Measurements from ENCODE around the gene HLF.

HLF gene

GRCh38 chr17:55295411-55296170 lies 30.8 kb downstream of the HLF start:
- peak; percentile 74 to 82 for DNase-seq

GRCh38 chr17:55296171-55296695 lies 31.5 kb downstream of the HLF start:
- DNase-seq, result no peak

GRCh38 chr17:55296699-55297098 lies 31.9 kb downstream of the HLF start:
- no peak for DNase-seq

DNA sequence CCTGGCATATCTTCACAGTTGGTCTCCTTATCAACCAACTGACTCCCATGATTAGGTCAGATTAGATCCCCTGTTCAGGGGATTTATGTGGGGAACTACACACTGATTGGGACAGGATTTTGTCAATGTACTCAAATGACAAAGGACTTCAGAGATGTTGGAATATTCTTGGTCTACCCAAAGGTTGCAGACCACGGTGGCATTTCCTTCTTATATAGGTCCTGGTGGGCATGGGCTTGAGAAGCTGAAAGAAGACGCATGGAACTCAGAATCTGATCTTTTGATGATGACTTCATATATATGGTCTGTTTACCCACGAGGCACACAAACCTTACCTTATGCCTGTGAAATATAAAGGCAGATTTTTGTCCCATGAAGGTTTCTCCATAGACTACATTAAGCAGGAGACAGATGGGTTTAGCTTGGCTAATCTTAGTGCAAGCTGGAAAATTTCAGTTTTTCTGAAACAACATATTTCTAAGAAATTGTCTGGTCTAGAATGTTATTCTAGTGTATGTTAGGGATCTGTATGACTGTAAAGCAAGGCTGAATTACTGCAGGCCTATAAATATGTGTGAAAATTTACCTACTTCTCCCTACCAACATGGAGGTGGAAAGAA lies 33.5 kb downstream of the HLF start:
- no peak for DNase-seq

- no peak for DNase-seq
Measured at GRCh38 chr17:55299162-55299838, 34.5 kb downstream of the HLF start.

DNA sequence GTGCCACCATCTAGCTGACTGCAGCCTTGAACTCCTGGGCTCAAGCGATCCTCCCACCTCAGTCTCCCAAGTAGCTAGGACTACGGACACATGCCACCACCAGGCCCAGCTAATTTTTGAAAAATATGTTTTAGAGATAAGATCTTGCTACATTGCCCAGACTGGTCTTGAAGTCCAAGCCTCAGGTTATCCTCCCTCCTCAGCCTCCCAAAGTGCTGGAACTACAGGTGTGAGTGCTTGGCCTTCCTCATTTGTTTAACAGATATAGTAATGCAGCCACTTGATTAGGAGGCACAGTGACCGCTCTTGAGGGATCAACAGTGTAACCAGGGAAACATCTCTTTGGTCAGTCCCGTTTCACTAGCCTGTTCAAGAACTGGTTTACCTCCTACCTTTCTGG lies 35.1 kb downstream of the HLF start:
- no peak for DNase-seq

DNA sequence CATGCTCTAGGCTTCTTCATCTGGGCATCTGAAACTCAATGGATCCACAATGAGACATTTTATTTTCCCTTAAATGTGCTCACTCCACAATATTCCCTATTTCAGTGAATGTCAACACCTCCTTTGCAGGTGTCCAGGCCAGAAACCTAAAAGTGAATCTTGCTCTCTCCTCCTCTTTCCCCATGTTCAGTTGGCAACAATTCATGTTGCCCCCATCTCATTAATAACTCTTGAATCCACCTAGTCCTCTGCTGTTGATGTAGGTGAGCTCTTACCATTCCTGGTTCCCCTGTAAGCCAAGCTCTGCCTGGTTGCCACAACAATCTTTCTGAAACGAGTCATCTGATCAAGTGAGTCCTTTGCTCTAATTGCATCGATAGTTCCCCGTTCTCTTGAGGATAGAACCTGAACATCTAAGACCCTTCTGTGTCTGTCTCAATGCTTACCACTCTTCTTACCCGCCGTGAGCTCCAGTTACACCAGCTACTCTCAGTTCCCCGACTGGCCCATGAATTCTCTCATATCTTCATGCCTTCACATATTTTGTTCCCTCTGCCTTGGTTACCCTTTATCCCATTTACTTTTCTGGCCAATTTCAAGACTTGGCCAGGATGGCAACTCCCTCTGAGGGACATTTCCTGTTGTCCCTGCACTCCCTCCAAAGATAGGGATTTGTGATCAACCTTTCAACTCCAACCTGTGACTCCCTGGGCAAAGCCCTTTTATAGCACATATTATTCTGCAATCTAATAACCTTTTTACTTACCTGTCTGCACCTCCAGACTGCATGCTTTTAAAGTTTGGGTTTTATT lies 35.9 kb downstream of the HLF start:
- no peak for DNase-seq

DNA sequence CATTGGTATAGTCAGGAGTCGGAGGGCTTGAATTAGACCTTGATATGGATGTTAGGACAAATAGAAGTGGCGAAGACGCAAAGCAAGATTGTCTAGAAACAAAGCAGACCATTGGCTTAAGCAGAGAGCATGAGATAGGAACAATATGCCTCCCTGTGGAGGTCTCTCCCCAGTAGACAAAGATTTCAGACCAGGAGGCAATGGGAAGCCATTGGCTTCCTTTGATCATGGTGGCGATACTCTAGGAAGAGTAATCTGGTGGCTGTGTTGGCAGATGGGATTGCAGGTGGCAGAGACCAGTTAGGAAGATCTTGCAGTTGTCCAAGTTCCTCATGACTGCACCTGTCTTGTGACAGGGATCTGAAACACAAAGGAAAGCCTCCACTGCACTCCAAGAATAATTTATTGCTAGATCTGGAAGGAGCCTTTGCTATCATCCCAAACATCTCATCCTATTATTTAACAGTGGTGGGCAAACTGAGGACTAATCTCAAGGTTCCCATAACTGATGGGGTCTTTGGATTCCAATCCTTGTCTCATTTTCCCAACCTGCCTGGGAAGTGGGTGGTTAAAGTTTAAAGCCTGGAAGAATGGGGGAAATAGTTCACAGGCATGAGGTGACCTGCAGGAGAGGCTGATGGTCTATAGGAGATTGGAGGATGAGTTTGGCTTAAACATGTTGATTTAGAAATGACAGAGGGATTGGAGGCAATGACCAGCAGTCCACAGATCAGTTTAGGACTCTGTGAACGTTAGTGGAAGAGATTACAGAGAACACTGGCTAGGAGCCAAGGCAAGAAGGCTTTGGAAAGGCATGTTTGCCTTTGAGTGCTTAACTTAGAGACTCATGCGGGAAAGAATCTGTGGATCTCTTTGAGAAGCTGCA lies 37.0 kb downstream of the HLF start:
- DNase-seq, result no peak

DNA sequence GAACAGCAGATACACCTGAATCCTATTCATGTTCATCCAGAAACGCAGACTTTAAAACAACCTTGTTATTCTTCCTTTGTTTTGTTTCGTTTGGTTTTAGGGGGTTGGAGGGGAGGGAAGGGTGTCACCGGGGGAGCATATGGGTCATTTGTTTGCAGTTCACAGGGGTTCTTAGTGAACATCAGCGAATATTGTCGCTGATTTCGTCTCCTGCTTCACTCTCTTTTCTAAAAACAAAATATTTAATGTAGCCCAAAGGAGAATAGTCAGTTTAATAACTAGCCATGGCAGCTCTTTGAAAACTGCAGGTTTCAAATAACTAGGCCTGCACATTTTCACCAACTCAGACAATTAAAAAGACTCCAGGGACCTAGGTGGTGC lies 37.6 kb downstream of the HLF start:
- DNase-seq, result no peak

GRCh38 chr17:55303008-55303493 lies 38.3 kb downstream of the HLF start:
- DNase-seq, result peak in 1 of 2 experiments; percentile 4

DNA sequence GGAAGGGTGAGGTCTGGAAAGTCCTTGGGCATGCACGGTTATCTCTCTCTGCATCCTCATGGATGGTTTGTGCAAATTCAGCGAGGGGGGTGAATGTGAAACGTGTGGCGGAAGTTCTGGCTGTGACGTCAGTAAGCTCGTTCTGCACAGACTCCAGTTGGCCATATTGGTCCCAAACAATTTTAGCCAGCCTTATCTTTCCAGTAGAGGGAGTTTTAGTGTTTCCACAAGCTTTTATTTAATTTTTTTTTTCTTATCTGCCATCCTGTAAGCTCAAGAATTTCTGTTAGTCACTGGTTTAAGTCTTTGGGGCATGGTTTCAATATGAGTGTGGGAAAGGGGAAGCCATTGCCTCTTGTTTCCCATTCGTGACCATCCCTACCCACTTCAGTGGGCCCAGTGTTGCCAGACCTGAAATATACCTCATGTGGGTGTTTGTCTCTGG lies 39.0 kb downstream of the HLF start:
- no peak for DNase-seq

DNA sequence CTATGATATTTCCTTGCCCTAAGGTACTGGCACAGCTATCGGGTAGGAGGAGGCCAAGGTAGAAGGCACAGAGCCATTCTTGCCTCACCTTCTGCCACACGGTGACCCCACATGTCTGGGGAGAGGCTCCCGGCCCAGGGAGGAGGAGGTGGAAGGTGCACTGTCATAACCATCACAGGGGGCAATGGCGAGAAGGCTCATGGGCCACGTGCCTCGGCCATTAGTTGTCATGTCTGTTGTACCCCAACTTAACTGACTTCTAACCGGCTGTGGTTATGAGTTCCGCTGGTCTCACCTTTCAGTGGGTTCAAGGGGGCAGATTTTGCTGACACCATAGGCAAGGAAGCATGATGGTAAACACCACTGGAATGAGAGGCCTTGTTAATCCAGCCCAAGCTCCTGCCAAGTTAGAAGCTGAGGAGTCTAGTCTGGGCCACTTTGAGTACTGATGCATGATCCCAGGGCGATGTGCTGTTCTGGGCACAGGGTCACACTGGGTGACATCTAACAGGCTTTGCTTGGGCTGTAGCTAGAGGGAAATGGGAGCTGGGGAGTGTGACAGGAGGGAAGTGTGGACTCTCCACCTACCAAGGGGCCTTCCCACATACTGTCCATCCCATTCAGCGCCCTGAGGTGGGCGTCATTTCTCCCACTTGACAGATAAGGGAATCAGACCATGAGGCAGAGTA lies 39.6 kb downstream of the HLF start:
- no peak for DNase-seq

- no peak for DNase-seq
Measured at GRCh38 chr17:55305321-55306087, 40.7 kb downstream of the HLF start.

GRCh38 chr17:55307879-55308278 lies 43.1 kb downstream of the HLF start:
- no peak for DNase-seq

DNA sequence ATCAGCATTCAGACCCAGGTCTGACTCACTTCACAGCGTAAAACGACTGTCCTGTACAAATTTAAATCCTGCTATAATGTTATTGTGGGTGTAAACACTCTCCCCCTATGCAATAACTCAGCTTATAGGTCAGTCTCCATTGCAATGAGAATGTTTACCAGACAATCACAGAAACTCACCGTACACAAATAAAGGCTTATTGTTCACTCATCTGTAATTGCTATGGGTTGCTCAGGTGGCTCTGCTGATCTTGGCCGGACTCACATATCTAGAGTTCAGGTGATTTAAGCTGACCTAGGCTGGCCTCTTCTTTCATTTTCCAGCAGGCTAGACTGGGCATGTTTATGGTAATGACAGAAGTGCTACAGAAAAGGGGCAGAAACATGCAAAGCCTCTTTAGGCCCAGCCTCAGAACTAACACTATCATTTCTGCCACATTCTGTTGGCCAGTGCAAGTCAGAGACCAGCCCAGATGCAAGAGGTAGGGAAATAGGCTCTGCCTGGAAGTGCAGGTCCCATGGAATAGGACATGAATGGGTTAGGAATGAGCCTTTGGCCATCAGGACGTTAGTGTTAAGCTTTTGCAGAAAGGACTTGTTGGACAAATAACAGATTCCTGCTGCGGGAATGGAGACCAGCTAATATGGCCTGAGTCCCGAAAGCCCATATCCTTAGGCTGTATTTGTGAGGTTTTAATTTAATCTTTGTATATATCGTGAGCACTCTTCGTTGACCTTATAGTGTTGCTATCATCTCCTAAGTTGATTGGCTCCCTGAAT lies 44.0 kb downstream of the HLF start:
- no peak for DNase-seq

DNA sequence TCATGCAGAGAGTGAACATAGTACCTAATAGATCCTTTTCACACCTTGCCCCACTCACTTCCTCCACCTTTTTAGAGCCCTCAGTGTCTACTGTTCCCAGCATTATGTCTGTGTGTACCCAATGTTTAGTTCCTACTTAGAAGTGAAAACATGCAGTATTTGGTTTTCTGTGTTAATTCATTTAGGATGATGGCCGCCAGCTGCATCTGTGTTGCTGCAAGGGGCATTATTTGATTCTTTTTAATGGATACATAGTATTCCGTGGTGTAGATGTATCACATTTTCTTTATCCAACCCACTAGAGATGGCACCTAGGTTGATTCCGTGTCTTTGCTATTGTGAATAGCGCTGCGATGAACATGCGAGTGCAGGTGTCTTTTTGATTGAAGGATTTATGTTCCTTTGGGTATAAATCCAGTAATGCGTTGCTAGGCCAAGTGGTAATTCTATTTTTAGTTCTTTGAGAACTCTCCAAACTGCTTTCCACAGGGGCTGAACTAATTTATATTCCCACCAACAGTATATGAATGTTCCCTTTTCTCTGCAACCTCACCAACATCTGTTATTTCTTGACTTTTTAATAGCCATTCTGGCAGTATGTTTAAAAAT lies 47.1 kb downstream of the HLF start:
- DNase-seq, result no peak

- no peak for DNase-seq
Measured at GRCh38 chr17:55312852-55313251, 48.1 kb downstream of the HLF start.

- DNase-seq, result no peak
Measured at GRCh38 chr17:55314061-55314783, 49.5 kb downstream of the HLF start.

All from Kasumi-1 (cell line).